Testis (tissue), 2 donors: Measurements from ENCODE around the gene VSIG2.

Source experiments
- CTCF ChIP-seq, 3 experiments: fragments of 450-650 bp in 2 of 3; fragments of 200-600 bp in 1 of 3; sonication (generic) in 1 of 3; IDR thresholded peaks; one replicate each; pipeline ENCODE4 v1.5.1; 2016 to 2019; ENCODE audit warnings: antibody characterized with exemption in 3 of 3, mild to moderate bottlenecking in 2 of 3, moderate library complexity in 1 of 3
- POLR2A ChIP-seq: fragments of 450-650 bp; IDR thresholded peaks from one replicate; pipeline ENCODE4 v1.6.1; 2017; ENCODE audit warnings: antibody characterized with exemption, mild to moderate bottlenecking, moderate library complexity

- no peak for TF ChIP-seq POLR2A
- TF ChIP-seq CTCF (IDR thresholded peaks at IDR 0.05) = no peak
These were observed 26.2 kb upstream of the VSIG2 start for GRCh38 chr11:124778281-124778680.
